OCI-LY7 (cell line): Measurements from ENCODE around the gene CDX1. TPM values are rescaled to one million over a fixed set of nuclear protein-coding genes. Genes with fewer than 3 reads are reported as not detected.

Experiments used
- BruUV-seq: library from RNA; stranded (reverse); fragments of 400-500 nt; replicated peaks from 2 replicates; lab custom pipeline; 2021; lab: Mats Ljungman, UMichigan
- CTCF ChIA-PET: fragments of 300-600 bp; sonication (Branson Sonifier 250); formaldehyde crosslinking; loops from one replicate; lab custom pipeline; 2022; ENCODE audit warnings: antibody characterized with exemption; ENCODE audit not compliant: unreplicated experiment; lab: Charles Lee
- POLR2A ChIA-PET: fragments of 300-600 bp; sonication (Branson Sonifier 250); formaldehyde crosslinking; loops from one replicate; lab custom pipeline; 2022; ENCODE audit warnings: antibody characterized with exemption; lab: Charles Lee
- DNase-seq: peaks from one replicate; pipeline ENCODE4 v3.0.0-alpha.2; 2015; ENCODE audit warnings: low spot score
- H2AFZ ChIP-seq: fragments of 200-600 bp; sonication (generic), shearing (Covaris generic); 2 replicates; pipeline ENCODE4 v1.6.1; 2014; ENCODE audit warnings: mild to moderate bottlenecking, antibody characterized with exemption, low read length, moderate library complexity
- H3K27ac ChIP-seq: fragments of 200-600 bp; sonication (generic); 2 replicates; pipeline ENCODE4 v1.5.1; 2014; ENCODE audit warnings: mixed run types, low read depth, mild to moderate bottlenecking, moderate library complexity, low read length, inconsistent platforms; ENCODE audit not compliant: poor library complexity, severe bottlenecking
- H3K36me3 ChIP-seq: fragments of 200-600 bp; sonication (generic); 2 replicates; pipeline ENCODE4 v1.6.1; 2014; ENCODE audit warnings: mild to moderate bottlenecking, antibody characterized with exemption, low read length, moderate library complexity, mixed read lengths; ENCODE audit not compliant: insufficient read depth
- H3K4me1 ChIP-seq: fragments of 200-600 bp; sonication (generic); 2 replicates; pipeline ENCODE4 v1.5.1; 2014; ENCODE audit warnings: mild to moderate bottlenecking, low read length; ENCODE audit not compliant: insufficient read depth, poor library complexity, severe bottlenecking
- H3K4me2 ChIP-seq: fragments of 200-600 bp; sonication (generic); 2 replicates; pipeline ENCODE4 v1.6.1; 2014; ENCODE audit warnings: mild to moderate bottlenecking, low read length
- H3K4me3 ChIP-seq: fragments of 200-600 bp; sonication (generic); 2 replicates; pipeline ENCODE4 v1.5.1; 2014; ENCODE audit warnings: mild to moderate bottlenecking, low read depth, low read length; ENCODE audit not compliant: poor library complexity, severe bottlenecking
- H3K79me2 ChIP-seq: fragments of 200-600 bp; sonication (generic); 2 replicates; pipeline ENCODE4 v1.6.1; 2016; ENCODE audit warnings: low read depth, mild to moderate bottlenecking, low read length, moderate library complexity, mixed read lengths; ENCODE audit not compliant: insufficient read depth
- H3K9me2 ChIP-seq: fragments of 200-600 bp; sonication (generic); 2 replicates; pipeline ENCODE4 v1.6.1; 2016; ENCODE audit warnings: mild to moderate bottlenecking, low read length, mixed read lengths; ENCODE audit not compliant: insufficient read depth
- H3K9me3 ChIP-seq: fragments of 200-600 bp; sonication (generic); 2 replicates; pipeline ENCODE4 v1.6.1; 2014; ENCODE audit warnings: mild to moderate bottlenecking, mixed run types, low read length, mixed read lengths
- H4K20me1 ChIP-seq: fragments of 200-600 bp; sonication (generic); 2 replicates; pipeline ENCODE4 v1.6.1; 2014; ENCODE audit warnings: mild to moderate bottlenecking, antibody characterized with exemption, low read length, moderate library complexity, mixed read lengths; ENCODE audit not compliant: insufficient read depth
- CTCF ChIP-seq: fragments of 200-600 bp; sonication (generic); conservative IDR thresholded peaks from 2 replicates; pipeline ENCODE4 v1.5.1; 2014; ENCODE audit warnings: mild to moderate bottlenecking, antibody characterized with exemption, low read length, moderate library complexity, mixed read lengths
- EZH2phosphoT487 ChIP-seq: fragments of 200-600 bp; sonication (generic); IDR thresholded peaks from 2 replicates; pipeline ENCODE4 v1.6.1; 2018; ENCODE audit warnings: low read depth, borderline replicate concordance, mild to moderate bottlenecking, mixed run types, antibody characterized with exemption, low read length, moderate library complexity, mixed read lengths
- intact Hi-C: fragments of 100-400 bp; cut with micrococcal nuclease; formaldehyde crosslinking; loops from one replicate; pipeline ENCODE4 v1.10.0; 2022; ENCODE audit not compliant: unreplicated experiment
- total RNA-seq, 2 experiments: library from RNA; depleted of rRNA in 1 of 2; stranded (reverse); fragments of >200 nt in 1 of 2; shearing (Covaris generic) in 1 of 2; gene quantifications; 2 replicates each; pipeline ENCODE4 v1.2.3, GENCODE V29; 2014 to 2022

The CDX1 gene
- total RNA-seq, 2 experiments from 2014 or later: not detected

GRCh38 chr5:150223474-150223873 lies 56.9 kb downstream of the CDX1 start:
- Histone ChIP-seq H3K36me3 (no peaks in the 10 kb centered on the region), H4K20me1 (no peaks in the 10 kb centered on the region; the same call in 1 of the 2 replicates), H3K4me3 (no peak overlapping the region), H3K9me2 (no peaks in the 10 kb centered on the region), H3K27ac (no peak overlapping the region), H2AFZ (no peak overlapping the region), H3K4me1 (no peaks in the 10 kb centered on the region), H3K9me3 (no peaks in the 10 kb centered on the region), H3K4me2 (no peak overlapping the region), H3K79me2 (no peaks in the 10 kb centered on the region)
- intact Hi-C loops: no loop called here
- POLR2A ChIA-PET: no interaction called here
- no peak for DNase-seq
- CTCF ChIA-PET: no interaction called here
- no TSS peak for BruUV-seq
- TF ChIP-seq CTCF (no peak), EZH2phosphoT487 (no peak)

- ChIA-PET CTCF (interaction anchor here (0.6 kb wide), 1 partner anchor 58 kb away, joined by 6 read pairs; no protein-coding TSS in a partner anchor), POLR2A (no interaction called here)
- Histone ChIP-seq H3K79me2 (no peaks in the 10 kb centered on the region), H4K20me1 (no peaks in the 10 kb centered on the region; the same call in 1 of the 2 replicates), H3K9me2 (no peaks in the 10 kb centered on the region), H3K9me3 (no peaks in the 10 kb centered on the region), H3K36me3 (no peaks in the 10 kb centered on the region), H2AFZ (no peak overlapping the region), H3K27ac (no peak overlapping the region), H3K4me1 (no peaks in the 10 kb centered on the region), H3K4me3 (no peak overlapping the region), H3K4me2 (no peak overlapping the region)
- intact Hi-C loops: no loop called here
- no TSS peak for BruUV-seq
- TF ChIP-seq CTCF (no peak), EZH2phosphoT487 (no peak)
- no peak for DNase-seq
These were observed 58.0 kb downstream of the CDX1 start for GRCh38 chr5:150224483-150225027.

- no peak for DNase-seq
- no peaks in the 10 kb centered on the region; the same call in 1 of the 2 replicates for H4K20me1 ChIP-seq
- ChIA-PET POLR2A (interaction anchor here (0.5 to 0.6 kb wide), 2 partner anchors 327 to 1980 kb away, joined by 3 to 5 read pairs; no protein-coding TSS in a partner anchor), CTCF (interaction anchor here (1.0 kb wide), 1 partner anchor 8 kb away, joined by 3 read pairs; no protein-coding TSS in a partner anchor)
- no peaks in the 10 kb centered on the region for H3K9me2 ChIP-seq
- no peaks in the 10 kb centered on the region for H3K4me1 ChIP-seq
- BruUV-seq: no TSS peak
- H3K4me3 ChIP-seq: no peak overlapping the region
- H3K36me3 ChIP-seq: no peaks in the 10 kb centered on the region
- H3K79me2 ChIP-seq: no peaks in the 10 kb centered on the region
- no peak overlapping the region for H2AFZ ChIP-seq
- H3K4me2 ChIP-seq: no peak overlapping the region
- H3K9me3 ChIP-seq: no peaks in the 10 kb centered on the region
- H3K27ac ChIP-seq: no peak overlapping the region
- TF ChIP-seq CTCF (no peak), EZH2phosphoT487 (no peak)
- intact Hi-C loops: no loop called here
These were observed 60.5 kb downstream of the CDX1 start for GRCh38 chr5:150227036-150227435.
